Keratinocyte (primary cell): ENCODE data around the gene BASP1. TPM values are rescaled to one million over a fixed set of nuclear protein-coding genes. Genes with fewer than 3 reads are reported as not detected.

Experiments
- DNase-seq: peaks from one replicate; pipeline ENCODE4 v3.0.0-alpha.2; 2011; ENCODE audit warnings: low read depth, missing footprints, low spot score
- FAIRE-seq: peaks from 2 replicates; lab custom pipeline; 2011; peaks lifted over from hg19 to GRCh38; lab: Jason Lieb, UNC
- H2AFZ ChIP-seq: 2 replicates; pipeline ENCODE4 v1.6.0; 2012; ENCODE audit warnings: low read length, control low read depth, inconsistent platforms; ENCODE audit not compliant: control insufficient read depth
- H3K27ac ChIP-seq: 2 replicates; pipeline ENCODE4 v1.5.1; 2011; ENCODE audit warnings: low read length; ENCODE audit not compliant: control insufficient read depth, insufficient read depth
- H3K27me3 ChIP-seq: 3 replicates; pipeline ENCODE4 v1.6.0; 2011; ENCODE audit warnings: low read length; ENCODE audit not compliant: control insufficient read depth, insufficient read depth; ENCODE audit errors: extremely low read depth
- H3K36me3 ChIP-seq, 2 experiments: 2 replicates in 1 of 2; 3 replicates in 1 of 2; pipeline ENCODE4 v1.5.1; 2011; ENCODE audit warnings: low read length in 2 of 2, mild to moderate bottlenecking in 1 of 2; ENCODE audit not compliant: control insufficient read depth in 2 of 2, insufficient read depth in 2 of 2; ENCODE audit errors: extremely low read depth in 1 of 2
- H3K4me1 ChIP-seq: 3 replicates; pipeline ENCODE4 v1.5.1; 2011; ENCODE audit warnings: low read length; ENCODE audit not compliant: control insufficient read depth, insufficient read depth; ENCODE audit errors: extremely low read depth
- H3K4me2 ChIP-seq: 3 replicates; pipeline ENCODE4 v1.6.0; 2011; ENCODE audit warnings: low read depth, low read length; ENCODE audit not compliant: control insufficient read depth, insufficient read depth; ENCODE audit errors: extremely low read depth
- H3K4me3 ChIP-seq, 3 experiments: fragments of 200-600 bp in 1 of 3; sonication (generic) in 1 of 3; 2 replicates in 2 of 3; 3 replicates in 1 of 3; pipeline ENCODE4 v1.5.1; 2011 to 2016; ENCODE audit warnings: low read length in 3 of 3, mild to moderate bottlenecking in 3 of 3, control low read depth in 2 of 3, inconsistent platforms in 1 of 3, low read depth in 1 of 3, mixed read lengths in 1 of 3, mixed run types in 1 of 3, moderate library complexity in 1 of 3; ENCODE audit not compliant: control insufficient read depth in 2 of 3, insufficient read depth in 2 of 3; ENCODE audit errors: extremely low read depth in 1 of 3
- H3K79me2 ChIP-seq: 2 replicates; pipeline ENCODE4 v1.6.0; 2012; ENCODE audit warnings: low read length; ENCODE audit not compliant: control insufficient read depth, insufficient read depth
- H3K9ac ChIP-seq: 3 replicates; pipeline ENCODE4 v1.6.0; 2011; ENCODE audit warnings: low read length; ENCODE audit not compliant: control insufficient read depth, insufficient read depth; ENCODE audit errors: extremely low read depth
- H3K9me1 ChIP-seq: 3 replicates; pipeline ENCODE4 v1.6.0; 2011; ENCODE audit warnings: low read length; ENCODE audit not compliant: control insufficient read depth, insufficient read depth; ENCODE audit errors: extremely low read depth
- H3K9me3 ChIP-seq: 2 replicates; pipeline ENCODE4 v1.5.1; 2012; ENCODE audit warnings: low read depth, low read length; ENCODE audit not compliant: control insufficient read depth
- H4K20me1 ChIP-seq: 3 replicates; pipeline ENCODE4 v1.6.0; 2011; ENCODE audit warnings: low read length; ENCODE audit not compliant: control insufficient read depth, insufficient read depth; ENCODE audit errors: extremely low read depth
- EZH2 ChIP-seq: IDR thresholded peaks from one replicate; pipeline ENCODE4 v1.6.1; 2012; ENCODE audit warnings: inconsistent platforms, mild to moderate bottlenecking, low read length, moderate library complexity
- dilution Hi-C: fragments of 300-500 bp; cut with MboI; formaldehyde crosslinking; loops from one replicate; pipeline ENCODE4 v1.7.0; 2020; ENCODE audit warnings: low sequenced_read_pairs; ENCODE audit not compliant: extremely low pct_ligation_motif_present
- polyA plus RNA-seq, 5 experiments: library from polyadenylated mRNA; depleted of rRNA in 3 of 5; stranded (reverse) in 3 of 5; stranded (forward) in 1 of 5; unstranded in 1 of 5; fragments of >200 nt; gene quantifications; 1 replicate in 1 of 5; 2 replicates in 3 of 5; 3 replicates in 1 of 5; pipeline versions ENCODE4 v1.2.1 to v1.2.3, GENCODE V29; 2011 to 2012; ENCODE audit warnings: missing spikeins in 2 of 5, low read depth in 1 of 5, low replicate concordance in 1 of 5
- TF ChIP-seq, protein P1 (sequence below), 3 experiments: IDR thresholded peaks in 1 of 3; conservative IDR thresholded peaks in 1 of 3; optimal IDR thresholded peaks in 1 of 3; 2 replicates in 2 of 3; 3 replicates in 1 of 3; pipeline versions ENCODE3 to v1.5.1; 2011; ENCODE audit warnings: low read length in 3 of 3, mild to moderate bottlenecking in 3 of 3, moderate library complexity in 2 of 3, control low read depth in 1 of 3, inconsistent platforms in 1 of 3; ENCODE audit not compliant: insufficient read depth in 2 of 3; ENCODE audit errors: extremely low read depth in 1 of 3

BASP1 gene
- polyA plus RNA-seq, 1 donor (not counting 4 experiments of a cell fraction or from before 2014, with no cell fraction given), result 127 TPM

DNA sequence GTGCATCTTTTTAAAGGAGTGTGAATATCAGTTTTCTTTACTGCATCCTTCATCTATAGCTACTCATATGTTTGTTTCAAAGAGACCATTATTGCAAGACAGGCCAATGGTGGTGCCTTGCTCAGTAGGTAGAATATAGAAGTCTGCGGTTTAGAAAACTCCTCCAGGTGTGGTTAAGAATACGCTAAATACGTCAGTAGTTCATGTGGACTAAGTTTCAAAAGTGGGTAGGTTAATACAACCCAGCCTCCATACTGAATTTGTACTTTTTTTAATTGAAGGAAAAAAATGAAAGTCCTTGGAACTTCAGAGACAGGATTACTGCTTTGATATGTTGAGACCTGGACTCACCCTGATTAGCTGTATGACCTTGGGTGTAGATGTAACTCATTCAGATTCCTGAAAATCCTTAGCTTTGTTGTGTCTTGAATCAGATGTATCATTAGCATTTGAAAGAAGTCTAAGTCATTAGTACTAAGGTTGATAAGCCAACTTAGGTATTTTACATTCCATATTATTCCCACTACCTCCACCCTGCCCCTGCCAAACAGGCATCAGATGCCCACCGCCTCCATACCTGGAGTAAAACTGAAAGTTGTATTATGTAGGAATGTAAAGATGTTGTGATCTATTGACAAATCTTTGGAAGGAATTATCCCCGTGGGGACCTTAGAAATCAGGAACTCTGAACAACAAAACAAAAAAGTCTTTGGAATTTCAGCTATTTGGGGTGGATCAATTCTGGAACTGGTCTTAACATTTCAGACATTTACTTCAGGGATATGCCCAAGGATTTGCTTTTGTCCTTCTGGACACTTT is 6.1 kb downstream of the BASP1 start:
- dilution Hi-C loops, result no loop called here
- Histone ChIP-seq H3K4me1 (peaks cover 58% of the 10 kb centered on the region), H3K9ac (no peak overlapping the region)

DNA sequence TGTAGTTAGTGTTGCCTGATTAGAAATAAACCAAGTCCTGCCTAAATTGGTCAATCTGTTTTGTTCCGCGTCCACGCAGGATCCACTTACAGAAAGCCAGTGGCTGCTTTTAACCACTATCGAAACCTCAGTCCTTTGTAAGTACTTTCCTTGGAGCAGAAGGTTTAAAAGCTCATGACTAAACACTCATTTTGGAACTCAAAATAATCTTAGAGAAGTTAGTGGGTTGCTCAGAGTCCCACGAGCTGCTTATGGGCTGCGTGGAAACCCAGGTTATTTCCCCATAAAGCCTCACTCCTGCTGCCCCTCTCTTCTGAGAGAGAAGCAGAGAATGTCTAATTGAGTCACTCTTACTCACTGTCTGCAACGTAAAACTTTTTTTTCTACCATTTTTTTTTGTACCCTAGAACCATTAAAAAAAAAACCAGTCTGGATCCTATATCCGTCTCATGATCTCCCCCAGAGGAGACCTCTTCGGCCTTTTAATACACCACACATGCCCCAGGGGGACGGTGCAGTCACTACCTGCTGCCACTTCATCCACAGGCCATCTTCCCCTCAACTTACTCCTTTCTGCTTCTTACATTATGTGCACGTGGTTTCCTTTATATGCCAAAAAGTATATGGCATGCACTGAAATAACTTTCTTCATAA is 7.6 kb downstream of the BASP1 start:
- TF ChIP-seq, protein P1, sequence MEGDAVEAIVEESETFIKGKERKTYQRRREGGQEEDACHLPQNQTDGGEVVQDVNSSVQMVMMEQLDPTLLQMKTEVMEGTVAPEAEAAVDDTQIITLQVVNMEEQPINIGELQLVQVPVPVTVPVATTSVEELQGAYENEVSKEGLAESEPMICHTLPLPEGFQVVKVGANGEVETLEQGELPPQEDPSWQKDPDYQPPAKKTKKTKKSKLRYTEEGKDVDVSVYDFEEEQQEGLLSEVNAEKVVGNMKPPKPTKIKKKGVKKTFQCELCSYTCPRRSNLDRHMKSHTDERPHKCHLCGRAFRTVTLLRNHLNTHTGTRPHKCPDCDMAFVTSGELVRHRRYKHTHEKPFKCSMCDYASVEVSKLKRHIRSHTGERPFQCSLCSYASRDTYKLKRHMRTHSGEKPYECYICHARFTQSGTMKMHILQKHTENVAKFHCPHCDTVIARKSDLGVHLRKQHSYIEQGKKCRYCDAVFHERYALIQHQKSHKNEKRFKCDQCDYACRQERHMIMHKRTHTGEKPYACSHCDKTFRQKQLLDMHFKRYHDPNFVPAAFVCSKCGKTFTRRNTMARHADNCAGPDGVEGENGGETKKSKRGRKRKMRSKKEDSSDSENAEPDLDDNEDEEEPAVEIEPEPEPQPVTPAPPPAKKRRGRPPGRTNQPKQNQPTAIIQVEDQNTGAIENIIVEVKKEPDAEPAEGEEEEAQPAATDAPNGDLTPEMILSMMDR (optimal IDR thresholded peaks at IDR 0.05 in 1 of 3, IDR thresholded peaks at IDR 0.05 in 1 of 3, conservative IDR thresholded peaks at IDR 0.05 in 1 of 3; ENCODE audit: extremely low read depth in 1 of 3, insufficient read depth in 2 of 3, low read length in 3 of 3), result no peak
- no peak for TF ChIP-seq EZH2
- FAIRE-seq, result no peak
- H3K4me3 ChIP-seq, result no peak overlapping the region
- no peak overlapping the region for H3K9ac ChIP-seq
- H2AFZ ChIP-seq, result no peak overlapping the region
- H3K9me1 ChIP-seq, result no peaks in the 10 kb centered on the region
- no peaks in the 10 kb centered on the region for H3K27me3 ChIP-seq
- no peak for DNase-seq
- H3K79me2 ChIP-seq, result peaks cover 89% of the 10 kb centered on the region
- dilution Hi-C loops, result no loop called here
- no peaks in the 10 kb centered on the region for H3K9me3 ChIP-seq
- peaks cover 0 to 2% of the 10 kb centered on the region in 2 experiments for H3K36me3 ChIP-seq
- peaks cover 61% of the 10 kb centered on the region for H3K4me1 ChIP-seq
- peak overlapping the region; percentile 36 for H3K4me2 ChIP-seq
- peaks cover 4% of the 10 kb centered on the region for H4K20me1 ChIP-seq
- peak overlapping the region; percentile 33 for H3K27ac ChIP-seq

More for the DNA sequence above, 6.1 kb downstream of the BASP1 start:
- TF ChIP-seq EZH2, result no peak
- TF ChIP-seq, protein P1 (optimal IDR thresholded peaks at IDR 0.05 in 1 of 3, IDR thresholded peaks at IDR 0.05 in 1 of 3, conservative IDR thresholded peaks at IDR 0.05 in 1 of 3; ENCODE audit: extremely low read depth in 1 of 3, insufficient read depth in 2 of 3, low read length in 3 of 3), result no peak
- H3K36me3 ChIP-seq, result peaks cover 2 to 7% of the 10 kb centered on the region in 2 experiments
- no peaks in the 10 kb centered on the region for H3K9me3 ChIP-seq
- H2AFZ ChIP-seq, result no peak overlapping the region
- H4K20me1 ChIP-seq, result no peaks in the 10 kb centered on the region
- H3K27me3 ChIP-seq, result no peaks in the 10 kb centered on the region
- H3K9me1 ChIP-seq, result no peaks in the 10 kb centered on the region
- peak overlapping the region; percentile 77 for H3K4me2 ChIP-seq
- DNase-seq (no peak), FAIRE-seq (peak; percentile 41)
- H3K4me3 ChIP-seq, result peak overlapping the region in 2 of 3 experiments; percentile 3 to 47
- peaks cover 94% of the 10 kb centered on the region for H3K79me2 ChIP-seq
- peak overlapping the region; percentile 25 for H3K27ac ChIP-seq
